ENCODE data around the gene PIK3R3. TPM values are rescaled to one million over a fixed set of nuclear protein-coding genes. Genes with fewer than 3 reads are reported as not detected.

The PIK3R3 gene
- total and polyA plus RNA-seq, 9 of the 15 experiments (the other 6 are each of a cell fraction or from before 2014, with no cell fraction given): 1.4 to 7.7 (median 4.6) TPM

GRCh38 chr1:46076343-46076742 lies 56.1 kb downstream of the PIK3R3 start (continued):
- TF ChIP-seq CBX3 (IDR thresholded peaks at IDR 0.05; ENCODE audit: borderline replicate concordance in 1 of 2, low read length in 2 of 2) (no peak), TEAD1 (CRISPR knock-in tag; IDR thresholded peaks at IDR 0.05) (no peak), MAFG (tag; conservative IDR thresholded peaks at IDR 0.05) (peak; percentile 91), NEUROD1 (IDR thresholded peaks at IDR 0.05; ENCODE audit: borderline replicate concordance, low read depth, low read length, partially characterized antibody) (no peak), MAFK (IDR thresholded peaks at IDR 0.05; ENCODE audit: low read length) (peak; percentile 79), TEAD4 (IDR thresholded peaks at IDR 0.05; ENCODE audit: low read length) (no peak), TEAD4 (CRISPR knock-in tag; IDR thresholded peaks at IDR 0.05; ENCODE audit: borderline replicate concordance) (no peak), RHOXF2B (CRISPR knock-in tag; conservative IDR thresholded peaks at IDR 0.05) (no peak), PHF21A (IDR thresholded peaks at IDR 0.05; ENCODE audit: borderline replicate concordance, low read depth) (no peak), ZNF740 (CRISPR knock-in tag; IDR thresholded peaks at IDR 0.05) (no peak), ZNF740 (tag; IDR thresholded peaks at IDR 0.05) (no peak), ZNF395 (CRISPR knock-in tag; IDR thresholded peaks at IDR 0.05) (no peak), ZNF41 (CRISPR knock-in tag; conservative IDR thresholded peaks at IDR 0.05) (no peak), RBM22 (IDR thresholded peaks at IDR 0.05; ENCODE audit: low read depth, low read length, poor library complexity, severe bottlenecking) (no peak), FOXJ3 (CRISPR knock-in tag; IDR thresholded peaks at IDR 0.05) (no peak), SRSF7 (optimal IDR thresholded peaks at IDR 0.05; ENCODE audit: low read depth, low read length) (no peak), C11orf30 (IDR thresholded peaks at IDR 0.05; ENCODE audit: low read depth) (peak; percentile 91), NBN (IDR thresholded peaks at IDR 0.05; ENCODE audit: low read depth) (no peak), ETS2 (tag; IDR thresholded peaks at IDR 0.05; ENCODE audit: borderline replicate concordance, poor library complexity, severe bottlenecking) (no peak), PTTG1 (tag; IDR thresholded peaks at IDR 0.05; ENCODE audit: low read depth) (no peak), E2F6 (IDR thresholded peaks at IDR 0.05; ENCODE audit: borderline replicate concordance in 1 of 2, extremely low read depth in 1 of 2, insufficient read depth in 1 of 2, insufficient read length in 1 of 2, low read depth in 1 of 2, low read length in 1 of 2, poor library complexity in 1 of 2, severe bottlenecking in 1 of 2) (no peak), NONO (IDR thresholded peaks at IDR 0.05; ENCODE audit: low read depth in 2 of 2, low read length in 1 of 2) (no peak)

Data from K562 (cell line).